Mesenchymal stem cell (in vitro differentiated cells and primary cell): ENCODE measurements around the gene DYRK3.
"Not testable (repeated sequence)": the region's sequence is repeated elsewhere in the genome, so short reads cannot be mapped to it uniquely, and the experiment has no call there.

Source experiments
- DNase-seq: peaks from one replicate; pipeline ENCODE4 v3.0.0-alpha.2; 2013
- H2AFZ ChIP-seq: one replicate; pipeline ENCODE4 v1.6.1; 2013; ENCODE audit warnings: low read depth, mild to moderate bottlenecking, control low read depth, inconsistent platforms, low read length, moderate library complexity
- H2AK5ac ChIP-seq: 2 replicates; pipeline ENCODE4 v1.6.1; 2013; ENCODE audit warnings: low read length, moderate library complexity, mild to moderate bottlenecking, inconsistent platforms; ENCODE audit not compliant: severe bottlenecking
- H2BK120ac ChIP-seq: one replicate; pipeline ENCODE4 v1.6.1; 2013; ENCODE audit warnings: low read depth, mild to moderate bottlenecking, inconsistent platforms, low read length, moderate library complexity
- H2BK12ac ChIP-seq, 2 experiments: one replicate each; pipeline ENCODE4 v1.6.1; 2013; ENCODE audit warnings: inconsistent platforms in 2 of 2, low read length in 2 of 2, mild to moderate bottlenecking in 2 of 2, moderate library complexity in 2 of 2, control low read depth in 1 of 2
- H2BK15ac ChIP-seq: one replicate; pipeline ENCODE4 v1.6.1; 2013; ENCODE audit warnings: mild to moderate bottlenecking, low read depth, inconsistent platforms; ENCODE audit not compliant: poor library complexity, severe bottlenecking
- H2BK5ac ChIP-seq: 2 replicates; pipeline ENCODE4 v1.6.1; 2013; ENCODE audit warnings: low read depth, mild to moderate bottlenecking, low read length, control low read depth, inconsistent platforms; ENCODE audit not compliant: poor library complexity, severe bottlenecking
- H3K14ac ChIP-seq, 2 experiments: one replicate each; pipeline ENCODE4 v1.6.1; 2013; ENCODE audit warnings: inconsistent platforms in 2 of 2, low read length in 2 of 2, control low read depth in 1 of 2, mild to moderate bottlenecking in 1 of 2, moderate library complexity in 1 of 2
- H3K18ac ChIP-seq, 2 experiments: one replicate each; pipeline ENCODE4 v1.6.1; 2013; ENCODE audit warnings: inconsistent platforms in 2 of 2, low read length in 2 of 2, control low read depth in 1 of 2, low read depth in 1 of 2, mild to moderate bottlenecking in 1 of 2
- H3K23ac ChIP-seq, 2 experiments: one replicate each; pipeline ENCODE4 v1.6.1; 2013; ENCODE audit warnings: inconsistent platforms in 2 of 2, low read length in 2 of 2, mild to moderate bottlenecking in 2 of 2, moderate library complexity in 2 of 2, control low read depth in 1 of 2
- H3K27ac ChIP-seq: 2 replicates; pipeline ENCODE4 v1.5.1; 2013; ENCODE audit warnings: mild to moderate bottlenecking, moderate library complexity, low read length, control low read depth, inconsistent platforms; ENCODE audit not compliant: poor library complexity, severe bottlenecking
- H3K27me3 ChIP-seq, 2 experiments: 2 replicates each; pipeline versions ENCODE4 v1.6.1 to v1.7.0; 2013; ENCODE audit warnings: low read length in 2 of 2, mild to moderate bottlenecking in 2 of 2, moderate library complexity in 2 of 2, control low read depth in 1 of 2, inconsistent platforms in 1 of 2; ENCODE audit not compliant: control insufficient read depth in 1 of 2, insufficient read depth in 1 of 2
- H3K36me3 ChIP-seq, 2 experiments: 2 replicates each; pipeline versions ENCODE4 v1.6.1 to v1.7.0; 2013; ENCODE audit warnings: low read length in 2 of 2, control low read depth in 1 of 2, inconsistent platforms in 1 of 2, low read depth in 1 of 2, mild to moderate bottlenecking in 1 of 2; ENCODE audit not compliant: insufficient read depth in 2 of 2, control insufficient read depth in 1 of 2
- H3K4ac ChIP-seq, 2 experiments: one replicate each; pipeline ENCODE4 v1.6.1; 2013; ENCODE audit warnings: inconsistent platforms in 2 of 2, low read length in 2 of 2, mild to moderate bottlenecking in 2 of 2, moderate library complexity in 2 of 2, control low read depth in 1 of 2, low read depth in 1 of 2
- H3K4me1 ChIP-seq: 2 replicates; pipeline ENCODE4 v1.6.1; 2013; ENCODE audit warnings: low read depth, low read length, control low read depth; ENCODE audit not compliant: control insufficient read depth, insufficient read depth
- H3K4me2 ChIP-seq: 2 replicates; pipeline ENCODE4 v1.6.1; 2013; ENCODE audit warnings: low read length, mild to moderate bottlenecking, inconsistent platforms; ENCODE audit not compliant: poor library complexity, severe bottlenecking
- H3K4me3 ChIP-seq, 2 experiments: 2 replicates each; pipeline versions ENCODE4 v1.5.1 to v1.7.0; 2013; ENCODE audit warnings: low read length in 2 of 2, mild to moderate bottlenecking in 2 of 2, control low read depth in 1 of 2, low read depth in 1 of 2; ENCODE audit not compliant: insufficient read depth in 1 of 2
- H3K79me1 ChIP-seq: replicated peaks from 2 replicates; pipeline ENCODE4 v1.6.1; 2013; ENCODE audit warnings: mild to moderate bottlenecking, control low read depth, low read length, inconsistent platforms; ENCODE audit not compliant: poor library complexity, severe bottlenecking
- H3K9ac ChIP-seq: 2 replicates; pipeline ENCODE4 v1.7.0; 2013; ENCODE audit warnings: mild to moderate bottlenecking, low read length, moderate library complexity
- H3K9me3 ChIP-seq: 2 replicates; pipeline ENCODE4 v1.7.0; 2013; ENCODE audit warnings: mild to moderate bottlenecking, low read length; ENCODE audit not compliant: control insufficient read depth
- H4K8ac ChIP-seq: one replicate; pipeline ENCODE4 v1.6.1; 2013; ENCODE audit warnings: inconsistent platforms, mild to moderate bottlenecking, low read length, moderate library complexity
- H4K91ac ChIP-seq: one replicate; pipeline ENCODE4 v1.6.1; 2013; ENCODE audit warnings: mild to moderate bottlenecking, low read length, inconsistent platforms
- WGBS: methylation state at CpG from one replicate; pipeline ENCODE4 v1.1.7; 2013; ENCODE audit warnings: mixed read lengths; 5-methylcytosine and 5-hydroxymethylcytosine counted together

Gene DYRK3

DNA sequence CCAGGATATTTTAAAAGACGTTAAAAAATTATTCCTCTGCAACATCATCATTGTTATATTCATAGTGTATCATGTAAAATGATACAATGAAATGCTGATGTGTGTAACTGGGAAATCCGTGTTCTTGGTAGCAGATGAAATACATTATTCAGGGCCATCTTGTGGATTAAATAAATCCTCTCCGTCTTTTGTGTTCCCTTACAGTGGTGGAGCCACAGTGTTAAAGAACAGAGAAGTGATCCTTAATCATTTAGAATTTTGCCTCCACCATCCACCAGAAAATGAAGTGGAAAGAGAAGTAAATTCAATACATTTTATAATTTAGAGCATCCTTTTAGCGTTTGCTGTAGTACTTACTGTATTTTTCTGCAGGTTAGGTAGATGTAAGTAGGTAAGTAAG lies 1.3 kb downstream of the DYRK3 start:
- H3K27me3 ChIP-seq = no peaks in the 10 kb centered on the region
- H3K4me3 ChIP-seq = peak overlapping the region in 1 of 2 experiments; percentile 95
- H3K4me2 ChIP-seq = no peak overlapping the region
- no peak overlapping the region for H2BK120ac ChIP-seq
- H3K18ac ChIP-seq = no peak overlapping the region
- no peak overlapping the region for H3K14ac ChIP-seq
- WGBS = 52% methylated on average over 3 of the region's 4 CpGs
- DNase-seq = no peak
- H2AK5ac ChIP-seq = no peak overlapping the region
- H2BK5ac ChIP-seq = no peak overlapping the region
- H3K23ac ChIP-seq = no peak overlapping the region
- no peak overlapping the region for H2BK15ac ChIP-seq
- no peak overlapping the region for H4K91ac ChIP-seq
- H3K79me1 ChIP-seq = peaks cover 9% of the 10 kb centered on the region
- H2AFZ ChIP-seq = no peak overlapping the region
- H3K9ac ChIP-seq = peak overlapping the region; percentile 98
- no peak overlapping the region for H4K8ac ChIP-seq
- no peak overlapping the region for H3K27ac ChIP-seq
- no peak overlapping the region for H2BK12ac ChIP-seq
- H3K9me3 ChIP-seq = no peaks in the 10 kb centered on the region
- H3K4me1 ChIP-seq = peaks cover 6% of the 10 kb centered on the region
- peaks cover 3 to 27% of the 10 kb centered on the region in 2 experiments for H3K36me3 ChIP-seq
- no peak overlapping the region for H3K4ac ChIP-seq

DNA sequence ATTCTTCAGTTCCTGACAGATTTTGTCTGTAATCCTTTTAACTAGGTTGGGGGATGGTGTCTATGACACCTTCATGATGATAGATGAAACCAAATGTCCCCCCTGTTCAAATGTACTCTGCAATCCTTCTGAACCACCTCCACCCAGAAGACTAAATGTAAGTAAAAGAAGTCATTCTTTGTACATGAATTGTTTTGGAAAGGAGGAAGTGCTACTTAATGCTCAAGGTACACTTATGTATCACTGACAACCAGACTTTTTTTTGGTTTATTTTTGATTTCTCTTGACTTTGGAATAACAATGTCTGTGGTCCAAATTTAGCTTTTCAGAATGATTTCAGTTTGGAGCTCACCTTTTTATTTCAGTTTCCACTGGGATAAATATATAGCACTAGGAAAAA lies 2.3 kb downstream of the DYRK3 start:
- Histone ChIP-seq H4K8ac (no peak overlapping the region), H3K79me1 (peaks cover 9% of the 10 kb centered on the region), H2BK120ac (no peak overlapping the region), H3K18ac (no peak overlapping the region), H2AFZ (no peak overlapping the region), H2BK5ac (no peak overlapping the region), H2BK12ac (no peak overlapping the region), H3K4me2 (no peak overlapping the region), H2AK5ac (no peak overlapping the region), H3K4ac (no peak overlapping the region), H3K23ac (no peak overlapping the region), H3K4me3 (peak overlapping the region in 1 of 2 experiments; percentile 95), H3K14ac (no peak overlapping the region), H3K9ac (peak overlapping the region; percentile 98), H4K91ac (no peak overlapping the region), H3K9me3 (no peaks in the 10 kb centered on the region), H3K27ac (no peak overlapping the region), H3K27me3 (no peaks in the 10 kb centered on the region), H3K4me1 (peaks cover 6% of the 10 kb centered on the region), H2BK15ac (no peak overlapping the region), H3K36me3 (peaks cover 3 to 30% of the 10 kb centered on the region in 2 experiments)
- DNase-seq = no peak

GRCh38 chr1:206642074-206642473 lies 6.7 kb downstream of the DYRK3 start:
- H2BK15ac ChIP-seq, H3K27me3 ChIP-seq, H3K23ac ChIP-seq, H3K4ac ChIP-seq, H3K4me1 ChIP-seq, H3K27ac ChIP-seq, H3K9ac ChIP-seq, H4K91ac ChIP-seq, H3K18ac ChIP-seq, H2AK5ac ChIP-seq, H3K9me3 ChIP-seq, H2BK5ac ChIP-seq, H3K14ac ChIP-seq, H3K4me2 ChIP-seq, H3K79me1 ChIP-seq, H2BK12ac ChIP-seq, H2AFZ ChIP-seq, H2BK120ac ChIP-seq, H3K4me3 ChIP-seq, DNase-seq, H4K8ac ChIP-seq: not testable (repeated sequence)
- H3K36me3 ChIP-seq = peaks cover 3 to 55% of the 10 kb centered on the region in 2 experiments
- no CpG with 5 or more reads among the region's 2 CpGs for WGBS

- no peak overlapping the region for H2BK12ac ChIP-seq
- H3K9me3 ChIP-seq = no peaks in the 10 kb centered on the region
- DNase-seq = no peak
- H2AFZ ChIP-seq = no peak overlapping the region
- no peaks in the 10 kb centered on the region for H3K27me3 ChIP-seq
- H3K4me1 ChIP-seq = no peaks in the 10 kb centered on the region
- 92% methylated on average over 3 of the region's 3 CpGs for WGBS
- H2AK5ac ChIP-seq = no peak overlapping the region
- H4K91ac ChIP-seq = no peak overlapping the region
- H3K4me3 ChIP-seq = no peak overlapping the region
- peaks cover 9 to 66% of the 10 kb centered on the region in 2 experiments for H3K36me3 ChIP-seq
- H3K23ac ChIP-seq = no peak overlapping the region
- H3K14ac ChIP-seq = no peak overlapping the region
- no peak overlapping the region for H3K4me2 ChIP-seq
- no peak overlapping the region for H4K8ac ChIP-seq
- H2BK120ac ChIP-seq = no peak overlapping the region
- H3K27ac ChIP-seq = no peak overlapping the region
- H3K4ac ChIP-seq = no peak overlapping the region
- H2BK5ac ChIP-seq = no peak overlapping the region
- no peak overlapping the region for H3K18ac ChIP-seq
- H2BK15ac ChIP-seq = peak overlapping the region; percentile 67
- peaks cover 5% of the 10 kb centered on the region for H3K79me1 ChIP-seq
- no peak overlapping the region for H3K9ac ChIP-seq
Measured at GRCh38 chr1:206643118-206643698, 7.9 kb downstream of the DYRK3 start.
